GM12874 (cell line): ENCODE data around the gene SP110.

Experiments used
- CTCF ChIP-seq: IDR thresholded peaks from 2 replicates; pipeline ENCODE4 v1.5.1; 2011; ENCODE audit warnings: low read depth, mild to moderate bottlenecking, control low read depth, low read length, moderate library complexity; ENCODE audit not compliant: insufficient read depth

SP110 gene

GRCh38 chr2:230153390-230153976 lies 66.3 kb downstream of the SP110 start:
- TF ChIP-seq CTCF, result no peak

DNA sequence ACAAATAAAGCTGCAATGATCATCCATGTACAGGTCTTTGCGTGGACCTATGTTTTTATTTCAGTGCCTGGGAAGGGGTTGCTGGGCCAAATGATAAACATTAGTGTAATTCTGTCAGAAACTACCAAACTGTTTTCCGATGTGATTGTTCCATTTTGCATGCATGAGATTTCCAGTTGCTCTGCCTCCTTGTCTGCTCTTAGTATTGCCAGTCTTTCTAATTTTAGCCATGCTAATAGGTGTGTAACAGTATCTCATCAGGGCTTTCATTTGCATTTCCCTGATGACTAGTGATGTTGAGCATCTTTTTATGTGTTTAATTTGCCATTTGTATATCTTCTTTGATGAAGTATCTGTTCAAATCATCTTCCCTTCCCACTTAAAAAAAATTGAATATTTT lies 67.5 kb downstream of the SP110 start:
- no peak for TF ChIP-seq CTCF

DNA sequence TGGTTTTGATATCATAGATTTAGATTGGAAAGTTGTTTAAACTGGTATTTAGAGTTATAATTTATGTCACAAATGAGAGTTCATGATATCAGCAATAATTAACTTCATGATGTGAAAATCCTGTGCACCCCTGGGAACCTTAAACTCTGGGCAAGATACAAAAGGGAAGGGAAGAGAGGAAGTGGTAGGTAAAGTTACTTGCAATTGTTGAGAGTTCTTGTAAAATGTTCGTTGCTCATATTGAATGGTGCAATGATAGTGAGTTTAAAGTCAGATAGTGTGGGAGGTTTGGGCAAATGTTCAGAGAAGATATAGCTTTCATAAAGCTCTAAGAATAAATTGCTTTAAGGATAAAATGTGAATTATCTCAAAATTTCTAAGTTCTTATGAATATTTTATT lies 75.4 kb downstream of the SP110 start:
- no peak for TF ChIP-seq CTCF

DNA sequence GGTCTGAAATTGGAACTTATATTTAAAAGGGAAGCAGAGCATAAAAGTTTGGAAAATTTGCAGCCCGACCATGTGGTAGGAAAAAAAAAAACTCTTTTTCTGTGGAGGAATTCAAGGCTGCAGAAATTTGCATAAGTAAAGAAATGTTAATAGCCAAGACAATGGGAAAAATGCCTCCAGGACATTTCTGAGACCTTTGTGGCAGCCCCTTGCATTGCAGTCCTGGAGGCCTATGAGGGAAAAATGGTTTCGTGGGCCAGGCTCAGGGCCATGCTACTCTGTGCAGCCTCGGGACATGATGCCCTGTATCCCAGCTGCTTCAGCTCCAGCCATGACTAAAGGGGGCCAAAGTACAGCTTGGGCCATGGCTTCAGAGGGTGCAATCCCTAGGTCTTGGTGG lies 79.1 kb downstream of the SP110 start:
- TF ChIP-seq CTCF, result no peak

- no peak for TF ChIP-seq CTCF
Observed at GRCh38 chr2:230137902-230138539, 81.8 kb downstream of the SP110 start.

DNA sequence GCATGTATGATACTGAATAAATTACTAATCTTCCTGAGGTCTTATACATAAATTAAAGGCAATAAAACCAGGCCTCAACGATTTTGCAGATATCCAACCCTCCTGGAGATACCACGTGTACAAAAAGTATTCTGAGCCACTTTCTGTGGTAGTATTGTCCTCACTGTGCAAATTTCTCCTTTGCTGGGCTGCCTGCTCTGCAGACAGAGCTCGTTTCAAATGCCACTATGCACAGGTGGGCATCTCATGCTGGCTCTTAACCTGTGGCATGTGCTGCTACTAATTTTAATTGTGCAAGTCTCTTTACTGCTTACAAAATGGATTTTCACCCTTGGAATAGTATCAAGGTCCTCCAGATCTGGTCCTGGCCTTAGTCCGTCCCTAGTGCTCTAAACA lies 84.7 kb downstream of the SP110 start:
- no peak for TF ChIP-seq CTCF

DNA sequence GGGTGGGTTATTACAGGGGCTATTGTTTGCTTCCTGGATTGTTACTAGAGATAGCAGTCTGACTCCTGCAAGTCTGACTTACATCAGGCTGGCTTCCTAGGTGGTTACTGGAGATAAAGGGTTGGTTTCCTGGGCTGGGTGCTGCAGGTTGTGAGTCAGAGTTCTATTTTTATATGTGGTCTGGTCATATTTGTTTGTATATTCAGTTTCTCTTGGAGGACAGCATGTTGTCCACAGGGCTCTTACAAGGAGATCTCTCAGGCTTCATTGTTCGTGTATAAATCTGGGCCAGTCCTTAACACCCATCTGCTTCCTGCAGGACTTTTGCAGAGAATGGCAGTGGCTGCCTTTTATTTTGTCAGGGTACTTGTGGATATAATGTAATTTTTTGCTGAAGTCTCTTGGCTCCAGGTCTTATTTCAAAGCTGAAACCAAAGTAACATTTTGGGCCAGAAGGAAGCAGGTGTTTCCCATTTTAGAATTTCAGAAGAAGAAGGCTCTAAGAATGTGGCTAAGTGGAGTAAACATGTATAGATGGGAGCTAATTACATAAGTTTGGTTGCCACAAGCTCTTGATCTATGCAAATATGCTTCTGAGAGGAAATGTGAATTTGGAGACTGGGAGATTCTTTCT lies 85.2 kb downstream of the SP110 start:
- no peak for TF ChIP-seq CTCF
